Upper lobe of right lung (tissue), 1 donor: ENCODE results near the gene LAMP1. TPM values are rescaled to one million over a fixed set of nuclear protein-coding genes. Genes with fewer than 3 reads are reported as not detected.

Experiments used
- ATAC-seq: fragments of 200-7000 bp; cut with Tn5 transposase; one replicate; pipeline ENCODE4 v1.9.1; 2020; ENCODE audit warnings: mild to moderate bottlenecking, moderate library complexity
- DNase-seq: peaks from one replicate; pipeline ENCODE4 v3.0.0-alpha.2; 2020
- H3K27ac ChIP-seq: fragments of 200-600 bp; one replicate; pipeline ENCODE4 v1.8.0; 2022
- H3K27me3 ChIP-seq: fragments of 200-600 bp; one replicate; pipeline ENCODE4 v1.8.0; 2022; ENCODE audit warnings: mild to moderate bottlenecking
- H3K36me3 ChIP-seq: fragments of 200-600 bp; one replicate; pipeline ENCODE4 v1.8.0; 2022
- H3K4me1 ChIP-seq: fragments of 200-600 bp; one replicate; pipeline ENCODE4 v1.8.0; 2022
- H3K4me3 ChIP-seq: fragments of 200-600 bp; one replicate; pipeline ENCODE4 v1.8.0; 2022; ENCODE audit warnings: mild to moderate bottlenecking
- H3K9me3 ChIP-seq: fragments of 200-600 bp; one replicate; pipeline ENCODE4 v1.8.0; 2022
- CTCF ChIP-seq: fragments of 200-600 bp; IDR thresholded peaks from one replicate; pipeline ENCODE4 v1.8.0; 2022; ENCODE audit warnings: antibody characterized with exemption
- intact Hi-C: fragments of 100-400 bp; cut with DNase I; formaldehyde crosslinking; loops from one replicate; pipeline ENCODE4 v1.11.0; 2022
- total RNA-seq: library from RNA; stranded (reverse); fragmentation: NEBNext Ultra II Directional; extraction: Animal tissue kit (Norgen Biotek cat#: 25700); gene quantifications from one replicate; pipeline ENCODE4 v1.2.1, GENCODE V29; 2021
- donor health status: DM: no; HTN: yes; CAD: no; lungs with severe emphysema.

Gene LAMP1
- total RNA-seq, 1 donor from 2014 or later = 332 TPM

GRCh38 chr13:113350065-113350937 is 53.3 kb downstream of the LAMP1 start:
- no peaks in the 10 kb centered on the region for H3K27me3 ChIP-seq
- no peak overlapping the region for H3K4me3 ChIP-seq
- H3K4me1 ChIP-seq = peaks cover 6% of the 10 kb centered on the region
- ATAC-seq (peak; percentile 30), DNase-seq (no peak)
- no peaks in the 10 kb centered on the region for H3K36me3 ChIP-seq
- TF ChIP-seq CTCF = no peak
- no peak overlapping the region for H3K27ac ChIP-seq
- intact Hi-C loops = no loop called here
- H3K9me3 ChIP-seq = no peaks in the 10 kb centered on the region

- intact Hi-C loops = no loop called here
- DNase-seq = no peak
- H3K27ac ChIP-seq = no peak overlapping the region
These were observed 53.9 kb downstream of the LAMP1 start for GRCh38 chr13:113350938-113351335.

GRCh38 chr13:113351514-113352026 is 54.5 kb downstream of the LAMP1 start:
- DNase-seq = peak; percentile 55

More at GRCh38 chr13:113350938-113351335, 53.9 kb downstream of the LAMP1 start:
- Histone ChIP-seq H3K4me1 (peaks cover 6% of the 10 kb centered on the region), H3K27me3 (no peaks in the 10 kb centered on the region), H3K36me3 (no peaks in the 10 kb centered on the region), H3K9me3 (no peaks in the 10 kb centered on the region), H3K4me3 (no peak overlapping the region)
- ATAC-seq = no peak
- TF ChIP-seq CTCF = no peak

GRCh38 chr13:113353254-113353653 is 56.2 kb downstream of the LAMP1 start:
- no peak for TF ChIP-seq CTCF
- no peak overlapping the region for H3K27ac ChIP-seq
- no peaks in the 10 kb centered on the region for H3K9me3 ChIP-seq
- H3K4me3 ChIP-seq = no peak overlapping the region
- ATAC-seq (no peak), DNase-seq (peak; percentile 36)
- H3K27me3 ChIP-seq = no peaks in the 10 kb centered on the region
- H3K36me3 ChIP-seq = no peaks in the 10 kb centered on the region
- intact Hi-C loops = no loop called here
- peaks cover 6% of the 10 kb centered on the region for H3K4me1 ChIP-seq

More at GRCh38 chr13:113351514-113352026, 54.5 kb downstream of the LAMP1 start:
- H3K9me3 ChIP-seq = no peaks in the 10 kb centered on the region
- peak; percentile 83 for ATAC-seq
- no peak overlapping the region for H3K27ac ChIP-seq
- intact Hi-C loops = no loop called here
- TF ChIP-seq CTCF = no peak
- peaks cover 6% of the 10 kb centered on the region for H3K4me1 ChIP-seq
- no peaks in the 10 kb centered on the region for H3K27me3 ChIP-seq
- H3K36me3 ChIP-seq = no peaks in the 10 kb centered on the region
- H3K4me3 ChIP-seq = no peak overlapping the region

GRCh38 chr13:113354831-113355610 is 58.0 kb downstream of the LAMP1 start:
- no peaks in the 10 kb centered on the region for H3K9me3 ChIP-seq
- no peak for ATAC-seq
- H3K36me3 ChIP-seq = no peaks in the 10 kb centered on the region
- no peaks in the 10 kb centered on the region for H3K27me3 ChIP-seq
- peak; percentile 55 for DNase-seq
- intact Hi-C loops = no loop called here
- no peak overlapping the region for H3K27ac ChIP-seq
- H3K4me3 ChIP-seq = no peak overlapping the region
- no peak for TF ChIP-seq CTCF
- peaks cover 6% of the 10 kb centered on the region for H3K4me1 ChIP-seq
